Germinal center (tissue), 1 donor: Measurements from ENCODE around the gene KCTD17.

Experiments
- DNase-seq: peaks from one replicate; pipeline ENCODE4 v3.0.0; 2012; ENCODE audit warnings: mixed read lengths, low spot score

The KCTD17 gene

DNA sequence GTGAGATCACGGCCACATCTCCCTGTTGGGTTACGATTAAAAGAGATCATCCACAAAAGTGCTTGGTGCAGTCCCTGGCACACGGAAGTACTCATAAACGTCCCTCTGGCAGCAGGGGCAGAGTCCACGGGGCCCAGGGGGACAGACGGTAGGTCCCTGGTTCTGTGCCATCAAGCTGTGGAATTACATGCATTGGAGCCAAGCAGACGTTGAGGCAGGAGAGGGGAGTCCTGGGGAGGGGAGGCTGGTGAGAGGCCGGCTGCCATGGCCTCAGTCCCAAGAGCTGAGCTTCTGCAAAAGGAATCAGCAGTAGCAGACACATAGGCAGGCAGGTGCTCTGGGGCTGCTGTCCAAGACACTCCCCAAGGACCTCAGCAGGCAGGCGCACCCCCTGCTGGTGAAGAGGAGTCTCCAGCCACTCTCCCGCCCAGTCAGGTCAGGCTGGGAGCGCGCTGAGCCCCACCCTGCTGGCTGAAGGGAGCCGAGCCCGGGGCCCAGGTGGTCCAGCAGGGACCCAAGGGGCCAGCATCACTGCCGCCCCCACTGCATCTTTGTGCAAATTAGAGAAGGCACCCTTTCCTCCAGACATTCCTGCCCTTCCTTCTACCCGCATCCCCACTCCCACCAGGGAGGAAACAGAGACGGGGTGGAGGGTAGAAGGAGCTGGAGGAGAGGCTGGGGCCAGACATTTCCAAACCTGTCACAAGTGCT is 7.6 kb upstream of the KCTD17 start:
- DNase-seq = peak; percentile 88

DNA sequence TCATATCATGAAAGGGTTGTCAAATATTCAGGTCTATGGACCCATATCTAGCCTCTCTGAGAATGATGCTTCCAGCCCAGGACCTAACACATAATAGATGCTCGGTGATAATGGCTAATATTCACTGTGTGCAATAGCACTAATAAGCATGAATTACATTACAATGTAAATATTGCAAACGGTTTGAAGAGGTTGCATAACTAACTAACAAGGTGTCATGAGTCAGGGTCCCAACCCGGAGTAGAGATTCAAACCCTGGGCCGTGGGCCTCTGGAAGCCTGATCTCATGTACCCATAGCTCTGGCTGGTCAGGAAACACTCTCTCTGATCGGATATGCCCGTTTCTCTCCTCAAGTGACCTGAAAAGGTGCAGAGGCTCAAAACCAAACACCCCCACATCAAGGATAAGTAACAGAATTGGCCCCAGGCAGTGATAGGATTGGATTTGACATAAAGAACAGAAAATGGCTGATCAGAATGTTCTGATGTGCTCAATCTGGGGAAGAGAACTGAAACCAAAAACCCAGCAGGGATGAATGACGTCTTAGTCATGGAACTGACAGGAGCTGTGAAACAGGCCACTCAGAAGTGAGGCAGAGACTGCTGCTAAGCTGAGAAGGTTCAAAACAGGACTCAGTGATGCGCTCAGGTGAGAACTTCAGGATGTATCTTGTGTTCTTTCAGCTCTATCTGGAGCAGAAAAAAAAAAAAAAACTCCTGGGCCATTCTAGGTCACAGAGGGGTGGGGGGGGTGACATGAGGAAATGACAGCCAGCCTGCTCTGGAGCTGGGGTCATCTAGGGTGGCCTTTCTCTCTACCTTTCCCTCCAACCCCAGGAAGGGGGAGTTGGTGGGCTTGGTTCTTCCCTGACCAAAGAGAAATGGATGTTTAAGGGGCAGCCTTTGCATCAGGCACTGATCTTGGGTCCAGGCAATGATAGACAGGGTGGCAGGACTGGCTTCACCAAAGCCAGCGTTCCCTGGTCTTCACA is 6.6 kb upstream of the KCTD17 start:
- no peak for DNase-seq

DNA sequence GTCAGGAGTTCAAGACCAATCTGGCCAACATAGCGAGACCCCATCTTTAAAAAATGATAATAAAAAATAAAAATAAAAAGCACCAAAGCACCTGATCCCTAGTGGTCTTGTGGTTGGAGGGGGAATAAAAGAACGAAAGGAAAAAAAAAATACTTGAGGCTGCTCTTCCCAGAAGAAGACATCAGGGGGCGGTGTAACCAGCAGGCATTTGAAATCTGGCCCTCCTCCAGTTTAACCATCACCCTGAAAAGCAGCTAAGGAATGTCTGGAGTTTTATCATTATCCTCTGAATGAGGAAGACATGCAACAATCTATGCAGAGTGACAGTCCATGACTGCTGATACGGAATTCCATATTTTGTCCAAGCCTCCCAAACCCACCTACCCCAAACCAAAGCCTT is 5.6 kb upstream of the KCTD17 start:
- DNase-seq = peak; percentile 39

DNA sequence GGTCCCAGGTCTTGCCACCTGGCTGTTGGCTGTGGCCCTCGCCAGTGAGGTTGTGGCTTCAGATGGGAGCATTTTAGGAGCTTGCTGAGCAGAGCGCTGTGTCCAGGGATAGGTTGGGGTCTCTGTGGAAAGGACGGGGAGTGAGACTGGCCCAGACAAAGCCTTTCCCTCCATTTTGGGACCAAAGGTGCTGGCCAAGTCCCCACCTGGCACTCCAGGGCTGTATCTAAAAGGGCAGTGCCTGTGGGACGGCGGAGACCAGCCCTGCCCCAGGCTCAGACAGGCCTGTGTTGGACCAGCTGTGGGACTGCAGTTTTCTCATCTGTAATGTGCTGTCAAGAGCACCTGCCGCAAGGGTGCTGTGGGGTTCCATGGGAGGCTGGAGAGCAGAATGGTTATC is 5.0 kb upstream of the KCTD17 start:
- DNase-seq = no peak

DNA sequence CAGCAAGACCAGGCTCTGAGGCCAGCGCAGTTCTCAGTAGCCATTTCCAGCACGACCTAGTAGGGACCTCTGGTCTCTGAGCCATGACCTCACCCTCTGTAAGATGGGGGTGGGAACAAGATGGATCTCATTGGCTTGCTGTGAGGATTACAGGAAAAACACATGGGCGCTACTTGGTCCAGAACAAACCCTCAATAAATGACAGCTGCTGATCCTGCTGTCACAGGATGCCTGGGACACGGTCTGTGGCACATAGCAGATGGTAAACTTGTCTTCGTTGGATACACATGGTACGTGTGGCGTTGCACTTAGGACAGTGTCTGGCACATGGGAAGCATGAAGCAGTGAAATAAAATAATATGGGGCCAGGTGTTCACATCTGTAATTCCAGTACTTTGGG is 4.5 kb upstream of the KCTD17 start:
- no peak for DNase-seq

DNA sequence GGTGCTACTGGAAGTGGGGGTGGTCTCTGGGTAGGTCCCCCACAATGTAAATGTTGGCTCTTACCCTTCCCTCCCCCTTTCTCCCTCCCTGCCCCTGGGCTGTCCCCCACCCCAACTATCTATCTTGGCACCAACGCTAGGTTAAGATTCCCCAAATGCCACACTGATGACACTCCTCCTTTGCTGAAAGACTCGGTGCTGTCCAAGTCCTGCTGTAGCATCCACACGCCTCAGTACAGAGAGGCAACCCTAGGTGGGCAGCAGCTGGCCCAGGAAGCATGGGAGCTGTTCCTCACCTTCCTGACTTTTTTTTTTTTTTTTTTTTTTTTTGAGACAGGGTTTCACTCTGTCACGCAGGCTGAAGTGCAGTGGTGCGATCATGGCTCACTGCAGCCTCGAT is 3.4 kb upstream of the KCTD17 start:
- DNase-seq = no peak

DNA sequence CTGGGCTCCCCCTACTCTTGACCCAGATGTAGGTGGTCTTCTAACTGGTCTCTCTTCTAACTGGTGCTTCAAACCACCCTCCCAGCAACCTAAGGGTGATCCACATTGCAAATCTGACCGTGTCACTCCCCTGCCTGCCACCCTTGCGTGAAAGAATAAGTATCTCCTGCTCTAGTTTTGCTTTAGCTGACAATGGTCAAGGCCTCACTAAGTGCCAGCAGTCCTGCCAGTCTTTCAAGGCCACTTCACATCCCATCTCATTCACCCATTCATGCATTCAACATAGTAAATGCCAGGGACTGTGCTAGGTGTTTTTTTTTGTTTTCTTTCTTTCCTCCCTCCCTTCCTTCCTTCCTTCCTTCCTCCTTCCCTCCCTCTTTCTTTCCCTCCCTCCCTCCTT is 2.3 kb upstream of the KCTD17 start:
- DNase-seq = no peak

DNA sequence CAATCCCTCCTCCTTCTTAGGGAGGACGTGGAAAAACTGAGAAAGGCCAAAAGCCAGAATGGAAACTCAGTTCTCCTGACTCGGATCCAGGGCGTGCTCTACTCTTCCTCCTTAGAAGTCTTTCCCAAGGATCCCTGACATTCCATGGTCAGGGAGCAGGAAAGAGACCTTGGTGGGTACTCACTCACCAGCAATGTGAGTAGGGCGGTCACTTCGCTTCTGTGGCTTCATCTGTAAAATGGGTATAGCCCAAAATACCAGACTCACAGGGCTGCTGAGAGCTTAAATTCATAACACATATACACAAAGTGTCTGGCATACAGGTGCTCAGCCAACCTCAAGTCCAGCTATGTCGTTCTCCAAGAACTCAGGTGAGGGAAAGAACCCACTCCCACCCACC is 629 bp upstream of the KCTD17 start:
- DNase-seq = no peak

DNA sequence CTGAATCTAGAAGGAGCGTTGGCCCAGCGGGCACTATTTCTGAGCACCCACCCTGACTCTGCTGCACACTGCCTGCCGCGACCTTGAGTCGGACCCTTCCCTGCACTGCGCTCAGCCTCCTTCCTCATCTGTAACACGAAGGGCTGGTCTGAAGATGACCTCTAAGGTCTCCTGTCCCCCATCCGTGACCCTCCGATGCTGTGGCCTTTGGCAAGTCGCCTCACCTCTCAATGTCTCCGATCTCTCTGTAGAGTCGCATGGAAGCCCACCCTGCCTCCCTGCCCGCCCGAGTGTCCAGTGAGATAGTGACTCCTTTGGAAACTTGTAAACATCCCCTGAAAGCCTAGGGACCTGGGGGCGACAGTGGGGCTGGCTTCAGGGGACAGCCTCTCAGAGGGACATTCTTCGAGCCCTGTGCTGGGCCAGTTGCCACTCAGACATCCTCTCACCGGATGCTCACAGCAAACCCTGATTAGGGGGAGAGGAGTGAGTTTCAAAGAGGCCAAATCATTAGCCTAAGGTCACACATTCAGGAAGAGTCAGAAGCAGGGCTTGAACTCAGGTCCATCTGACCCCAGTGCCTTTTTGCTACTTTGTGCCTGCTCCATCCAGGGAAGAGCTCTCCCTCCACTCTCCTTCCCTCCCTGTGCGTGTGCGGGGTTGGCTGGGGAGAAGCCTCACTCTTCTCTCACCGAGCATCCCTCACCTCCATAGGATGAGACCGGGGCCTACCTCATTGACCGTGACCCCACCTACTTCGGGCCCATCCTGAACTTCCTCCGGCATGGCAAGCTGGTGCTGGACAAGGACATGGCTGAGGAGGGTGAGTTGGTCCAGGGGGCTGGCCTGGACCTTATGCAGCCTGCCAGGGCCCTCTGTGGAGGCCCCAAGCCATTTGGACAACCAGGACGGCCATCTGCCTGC is 1.1 kb downstream of the KCTD17 start:
- DNase-seq = no peak

DNA sequence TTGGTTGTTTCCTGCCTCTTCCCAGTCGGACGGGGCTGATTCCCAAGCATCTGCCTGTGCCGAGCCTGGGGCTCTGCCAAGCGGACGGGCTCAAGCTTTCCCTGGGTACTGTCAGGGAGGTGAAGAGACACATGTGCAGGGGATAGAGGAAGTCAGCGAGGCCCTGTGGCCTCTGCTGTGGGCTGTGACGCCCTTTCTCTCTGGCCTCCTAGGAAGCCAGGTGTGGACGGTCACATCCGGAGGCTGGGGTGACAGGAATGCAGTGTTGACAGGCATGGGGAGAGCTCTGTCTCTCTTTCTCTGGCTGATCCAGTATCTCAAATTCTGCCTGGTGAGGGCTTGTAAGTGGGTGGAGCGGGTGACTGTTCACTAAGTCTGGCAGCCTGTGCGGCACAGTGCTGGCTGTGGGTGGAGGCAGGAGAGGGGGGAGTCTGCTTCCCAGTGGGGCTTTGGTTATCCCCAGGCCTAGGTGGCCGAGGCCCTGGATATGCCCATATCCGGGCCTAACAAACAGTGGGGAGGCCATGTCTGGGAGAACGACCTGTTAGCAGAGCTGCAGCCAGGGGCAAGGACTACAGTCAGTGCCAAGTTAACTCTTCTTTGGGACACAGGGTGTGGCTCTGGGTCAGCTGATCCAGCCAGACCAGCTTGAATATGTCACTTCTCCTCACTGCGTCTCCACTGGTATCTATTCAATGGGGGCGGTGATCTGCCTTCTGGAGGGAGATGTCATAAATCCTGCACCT is 1.9 kb downstream of the KCTD17 start:
- DNase-seq = no peak

DNA sequence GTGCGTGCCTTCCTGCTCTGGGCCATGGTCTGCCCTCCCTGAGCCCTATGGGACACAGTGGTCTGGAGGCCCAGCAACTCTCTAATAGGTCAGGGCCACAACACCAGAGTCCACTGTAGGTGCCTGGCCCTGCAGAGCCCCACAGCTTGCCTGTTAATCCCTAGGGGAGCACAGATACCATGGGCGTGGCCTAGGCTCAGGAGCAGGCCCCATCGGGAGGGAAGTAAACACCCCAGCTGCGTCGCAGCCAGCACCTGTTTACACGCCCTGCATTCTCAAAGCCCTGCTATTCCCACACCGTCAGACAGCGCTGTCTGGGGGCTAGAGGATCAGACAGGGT is 2.5 kb downstream of the KCTD17 start:
- DNase-seq = no peak

DNA sequence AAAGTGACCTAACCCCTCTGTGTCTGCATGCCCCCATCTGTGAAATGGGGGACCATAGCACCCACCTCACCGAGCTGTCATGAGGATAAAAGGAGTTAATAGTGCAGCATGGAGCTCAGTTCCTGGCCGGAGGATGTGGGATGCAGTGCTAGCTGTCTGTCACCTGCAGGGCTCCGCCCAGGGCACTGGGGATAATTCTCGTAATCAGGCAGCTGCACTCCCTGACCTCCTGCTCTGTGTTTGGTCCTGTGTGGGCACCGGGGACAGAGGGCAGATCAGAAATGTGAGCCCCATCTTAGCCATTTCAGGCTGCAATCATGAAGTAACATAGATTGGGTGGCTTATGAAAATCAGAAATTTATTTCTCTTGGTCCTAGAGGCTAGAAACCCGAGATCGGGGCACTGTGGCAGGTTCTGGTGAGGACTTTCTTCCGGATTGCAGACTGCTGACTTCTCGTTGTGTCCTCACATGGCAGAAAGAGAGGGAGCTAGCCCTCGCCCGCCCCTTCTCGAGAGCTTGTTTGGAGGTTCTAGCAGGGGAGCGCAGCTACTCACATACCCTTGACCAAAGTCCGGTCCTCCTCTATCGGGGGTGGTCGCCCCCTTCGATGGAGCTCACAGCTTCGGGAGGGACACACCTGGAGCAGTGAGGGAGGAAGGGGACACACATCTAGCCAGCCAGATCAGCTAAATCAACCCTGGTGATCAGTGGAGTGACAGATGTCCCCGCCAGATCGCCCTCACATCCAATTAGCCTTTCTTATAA is 3.2 kb downstream of the KCTD17 start:
- DNase-seq = no peak

DNA sequence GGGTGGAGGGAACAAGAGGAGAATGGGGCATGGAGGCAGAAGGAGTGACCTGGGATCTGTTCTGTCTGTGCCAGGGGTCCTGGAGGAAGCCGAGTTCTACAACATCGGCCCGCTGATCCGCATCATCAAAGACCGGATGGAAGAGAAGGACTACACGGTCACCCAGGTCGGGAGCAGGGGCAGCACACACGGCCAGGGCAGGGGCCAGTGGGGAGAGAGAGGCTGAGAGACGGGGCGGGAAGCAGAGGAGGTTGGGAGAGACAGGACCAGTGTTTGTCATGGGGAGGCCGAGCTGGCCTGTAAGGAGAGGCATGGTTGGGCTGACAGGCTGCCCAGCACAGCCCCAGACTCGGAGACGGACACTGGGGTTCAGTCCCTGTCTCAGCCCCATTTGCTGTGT is 4.7 kb downstream of the KCTD17 start:
- DNase-seq = no peak

DNA sequence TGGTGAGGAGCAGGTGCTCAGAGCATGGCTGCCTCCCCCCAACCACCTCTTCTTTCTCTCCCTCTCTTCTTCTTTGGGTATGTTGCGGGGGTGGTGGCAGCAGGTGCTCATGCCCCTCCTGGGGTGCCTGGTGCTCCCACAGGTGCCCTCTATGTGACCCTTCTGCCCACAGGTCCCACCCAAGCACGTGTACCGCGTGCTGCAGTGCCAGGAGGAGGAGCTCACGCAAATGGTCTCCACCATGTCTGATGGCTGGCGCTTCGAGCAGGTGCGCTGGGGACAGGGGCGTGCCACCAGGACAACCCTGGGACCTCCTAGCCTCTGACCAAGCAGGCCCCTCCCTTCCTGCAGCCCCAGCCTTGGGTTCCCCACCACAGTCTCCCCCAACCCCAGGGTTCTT is 5.7 kb downstream of the KCTD17 start:
- DNase-seq = no peak

DNA sequence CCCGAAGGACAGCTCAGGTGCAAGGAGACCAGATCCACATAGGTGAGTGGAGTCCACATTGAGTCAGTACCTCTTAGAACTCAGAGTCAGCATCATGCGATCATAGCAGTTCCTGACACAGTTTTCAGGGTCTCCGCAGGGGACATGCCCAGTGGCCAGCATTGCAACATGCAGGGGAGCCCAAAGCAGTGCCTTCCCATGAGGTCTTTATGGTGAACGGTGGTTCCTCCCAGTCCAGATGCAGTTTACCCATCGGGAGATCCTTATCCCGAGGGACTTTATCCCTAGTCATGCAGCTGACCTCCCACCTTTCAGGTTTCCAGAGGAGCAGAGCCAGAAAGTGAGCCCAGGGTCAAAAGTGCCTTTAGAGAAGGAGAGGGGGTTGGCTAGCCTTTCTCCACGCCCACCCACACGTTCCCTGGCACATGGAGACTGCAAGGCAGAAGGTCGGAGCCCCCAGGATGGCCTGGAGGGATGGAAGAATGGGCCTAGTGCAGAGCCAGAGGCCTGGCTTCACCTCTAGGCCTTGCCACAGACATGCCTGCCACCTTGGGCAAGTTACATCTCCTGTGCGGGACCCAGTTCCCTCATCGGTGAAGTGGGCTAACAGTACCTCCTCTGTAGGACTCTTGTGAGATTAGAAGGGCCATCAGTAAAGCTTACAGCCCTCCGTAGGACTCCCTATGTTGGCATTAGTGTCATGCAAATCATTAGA is 6.4 kb downstream of the KCTD17 start:
- no peak for DNase-seq

DNA sequence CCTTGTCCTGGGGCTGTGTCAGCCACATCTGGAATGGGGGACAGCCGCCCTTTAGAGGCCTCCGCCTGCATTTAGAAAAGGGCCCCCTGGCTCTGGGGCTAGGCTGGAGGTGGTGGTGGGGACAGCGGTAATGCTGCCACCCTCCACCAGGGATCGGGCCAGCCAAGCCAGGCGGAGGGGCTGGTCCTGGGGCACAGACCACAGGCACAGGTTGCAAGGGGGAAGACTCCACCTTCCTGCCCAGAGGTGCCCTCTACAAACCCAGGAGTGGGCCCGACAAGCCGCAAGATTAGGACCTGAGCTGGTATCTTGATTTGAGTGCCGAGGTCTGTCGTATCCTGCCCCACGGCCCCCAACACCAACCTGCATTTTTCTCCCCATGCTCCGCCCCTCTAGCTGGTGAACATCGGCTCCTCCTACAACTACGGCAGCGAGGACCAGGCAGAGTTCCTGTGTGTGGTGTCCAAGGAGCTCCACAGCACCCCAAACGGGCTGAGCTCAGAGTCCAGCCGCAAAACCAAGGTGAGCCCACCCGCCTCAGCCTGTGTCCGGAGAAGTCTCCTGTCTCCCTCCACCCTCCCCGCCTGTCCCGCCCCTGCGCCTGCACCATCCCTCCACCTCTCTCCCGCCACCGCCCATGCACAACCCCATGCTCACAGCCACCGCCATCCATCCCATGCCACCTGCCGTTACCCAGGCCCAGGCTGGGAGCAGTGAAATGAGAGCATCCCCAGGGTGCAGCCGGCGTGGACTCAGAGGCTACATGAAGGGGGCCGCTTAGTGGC is 7.6 kb downstream of the KCTD17 start:
- no peak for DNase-seq

DNA sequence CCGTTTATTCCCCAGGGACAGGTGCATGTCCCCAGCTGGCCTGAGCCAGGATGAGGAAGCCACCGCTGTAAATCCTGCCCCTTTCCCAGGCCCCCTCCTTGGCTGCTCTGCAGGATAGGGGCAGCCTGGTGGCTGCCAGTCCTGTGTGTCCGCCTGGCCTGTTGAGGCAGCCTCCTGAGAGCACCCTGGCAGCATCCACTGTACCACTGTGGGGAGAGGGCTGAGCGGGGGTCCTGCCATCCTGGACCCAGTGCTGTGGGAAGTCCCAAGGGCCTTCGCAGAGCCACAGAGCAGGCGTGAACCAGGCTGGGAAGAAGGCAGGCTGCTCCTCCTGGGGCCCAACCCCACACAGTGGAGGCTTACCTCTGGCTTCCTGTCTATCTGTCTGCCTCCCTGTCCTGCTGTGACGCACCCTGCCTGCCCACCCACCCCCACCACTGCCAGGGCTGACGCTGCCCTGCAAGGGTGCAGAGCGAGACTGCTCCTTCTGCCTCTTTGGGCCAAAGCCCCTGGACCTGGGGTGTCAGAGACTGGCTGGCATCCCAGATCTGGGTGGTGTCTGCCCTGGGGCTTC is 8.4 kb downstream of the KCTD17 start:
- DNase-seq = no peak

DNA sequence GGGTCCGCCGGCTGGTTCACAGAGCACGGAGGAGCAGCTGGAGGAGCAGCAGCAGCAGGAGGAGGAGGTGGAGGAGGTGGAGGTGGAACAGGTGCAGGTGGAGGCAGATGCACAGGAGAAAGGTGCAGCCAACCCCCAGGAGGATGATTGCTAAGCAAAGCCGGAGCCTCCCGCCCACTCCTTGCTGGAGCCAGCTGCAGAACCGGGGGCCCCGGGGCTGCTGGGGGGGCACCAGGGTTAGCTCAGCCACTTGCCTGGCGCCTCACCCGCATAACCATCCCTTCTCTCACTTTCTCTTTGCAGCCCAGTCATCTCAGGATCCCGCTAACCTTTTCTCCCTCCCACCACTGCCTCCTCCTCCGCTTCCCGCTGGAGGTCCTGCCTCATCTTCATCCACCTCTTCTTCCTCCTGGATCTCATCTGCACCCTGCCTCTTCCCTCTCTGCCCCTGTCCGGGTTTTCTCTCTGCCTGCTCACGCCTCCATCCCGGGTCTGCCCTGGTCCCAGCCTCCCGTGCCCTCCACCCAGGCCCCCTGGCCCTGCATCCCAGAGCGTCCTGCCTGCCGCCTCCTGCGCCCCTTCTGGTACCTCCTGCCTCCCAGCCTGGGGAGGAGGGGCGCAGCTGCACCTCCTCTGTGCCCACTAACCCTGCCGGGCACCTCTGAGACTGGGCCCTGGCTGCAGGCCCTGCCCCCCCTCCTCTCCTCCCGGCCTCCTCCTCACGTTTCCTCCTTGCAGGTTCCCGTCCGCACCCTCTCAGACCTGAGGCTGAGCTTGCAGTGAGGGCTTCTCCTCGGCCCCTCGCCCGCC is 9.5 kb downstream of the KCTD17 start:
- no peak for DNase-seq
